NB4 (cell line): Measurements from ENCODE around the gene MTAP.

Experiments used
- DNase-seq: peaks from one replicate; pipeline ENCODE4 v3.0.0; 2010; ENCODE audit warnings: low read depth
- H3K4me3 ChIP-seq: one replicate; pipeline ENCODE4 v1.5.1; 2011; ENCODE audit warnings: mild to moderate bottlenecking, low read depth, low read length, moderate library complexity
- MYC ChIP-seq: IDR thresholded peaks from 2 replicates; pipeline ENCODE4 v1.6.1; 2011; ENCODE audit warnings: low read depth, low read length
- POLR2A ChIP-seq: IDR thresholded peaks from 2 replicates; pipeline ENCODE4 v1.6.1; 2011; ENCODE audit warnings: mild to moderate bottlenecking; ENCODE audit not compliant: insufficient read length; ENCODE audit errors: extremely low read depth
- TF ChIP-seq, protein P1 (sequence below): IDR thresholded peaks from 2 replicates; pipeline ENCODE4 v1.6.1; 2011; ENCODE audit warnings: low read depth, low read length
- TF ChIP-seq, protein P2 (sequence below): IDR thresholded peaks from one replicate; pipeline ENCODE4 v1.5.1; 2012; ENCODE audit warnings: low read depth, low read length

Gene MTAP

GRCh38 chr9:21802418-21803000 is at the start of gene MTAP:
TSS of gene MTAP (plus strand) at chr9:21802636. CDS start at chr9:21802749, 113 bp downstream.
- TF ChIP-seq MYC (no peak), POLR2A (no peak)
- TF ChIP-seq, protein P1, sequence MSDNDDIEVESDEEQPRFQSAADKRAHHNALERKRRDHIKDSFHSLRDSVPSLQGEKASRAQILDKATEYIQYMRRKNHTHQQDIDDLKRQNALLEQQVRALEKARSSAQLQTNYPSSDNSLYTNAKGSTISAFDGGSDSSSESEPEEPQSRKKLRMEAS: no peak
- TF ChIP-seq, protein P2, sequence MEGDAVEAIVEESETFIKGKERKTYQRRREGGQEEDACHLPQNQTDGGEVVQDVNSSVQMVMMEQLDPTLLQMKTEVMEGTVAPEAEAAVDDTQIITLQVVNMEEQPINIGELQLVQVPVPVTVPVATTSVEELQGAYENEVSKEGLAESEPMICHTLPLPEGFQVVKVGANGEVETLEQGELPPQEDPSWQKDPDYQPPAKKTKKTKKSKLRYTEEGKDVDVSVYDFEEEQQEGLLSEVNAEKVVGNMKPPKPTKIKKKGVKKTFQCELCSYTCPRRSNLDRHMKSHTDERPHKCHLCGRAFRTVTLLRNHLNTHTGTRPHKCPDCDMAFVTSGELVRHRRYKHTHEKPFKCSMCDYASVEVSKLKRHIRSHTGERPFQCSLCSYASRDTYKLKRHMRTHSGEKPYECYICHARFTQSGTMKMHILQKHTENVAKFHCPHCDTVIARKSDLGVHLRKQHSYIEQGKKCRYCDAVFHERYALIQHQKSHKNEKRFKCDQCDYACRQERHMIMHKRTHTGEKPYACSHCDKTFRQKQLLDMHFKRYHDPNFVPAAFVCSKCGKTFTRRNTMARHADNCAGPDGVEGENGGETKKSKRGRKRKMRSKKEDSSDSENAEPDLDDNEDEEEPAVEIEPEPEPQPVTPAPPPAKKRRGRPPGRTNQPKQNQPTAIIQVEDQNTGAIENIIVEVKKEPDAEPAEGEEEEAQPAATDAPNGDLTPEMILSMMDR: no peak
- no peak for DNase-seq
- H3K4me3 ChIP-seq: no peak within 1 kb of the TSS

GRCh38 chr9:21753523-21753922 is 48.9 kb upstream of the MTAP start:
- TF ChIP-seq POLR2A (no peak), MYC (no peak)
- TF ChIP-seq, protein P1: no peak
- TF ChIP-seq, protein P2: no peak
- no peak for DNase-seq
- no peak overlapping the region for H3K4me3 ChIP-seq

GRCh38 chr9:21754741-21755140 is 47.7 kb upstream of the MTAP start:
- no peak for DNase-seq
- TF ChIP-seq POLR2A: no peak
- TF ChIP-seq, protein P2: no peak
- no peak for TF ChIP-seq MYC
- TF ChIP-seq, protein P1: no peak
- no peak overlapping the region for H3K4me3 ChIP-seq

DNA sequence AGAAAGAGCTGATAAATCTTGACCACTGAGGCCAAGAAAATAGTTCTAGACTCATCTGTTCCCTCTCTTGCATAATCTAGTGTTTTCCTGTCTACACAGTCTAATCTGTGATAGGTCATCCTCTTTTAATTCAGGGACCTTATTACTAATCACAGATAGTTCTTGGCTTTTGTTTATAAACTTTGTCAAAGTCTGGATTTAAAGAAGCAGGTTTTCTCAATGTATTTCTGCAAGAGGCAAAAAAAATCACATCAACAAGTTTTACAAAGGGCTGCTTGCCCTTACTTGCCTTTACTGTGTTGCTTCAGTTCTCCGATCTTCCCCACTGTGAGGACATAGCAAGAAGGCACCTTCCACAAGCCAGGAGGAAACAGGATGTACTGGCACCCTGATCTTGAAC is 43.9 kb upstream of the MTAP start:
- TF ChIP-seq POLR2A (no peak), MYC (no peak)
- TF ChIP-seq, protein P2: no peak
- TF ChIP-seq, protein P1: no peak
- no peak overlapping the region for H3K4me3 ChIP-seq
- DNase-seq: no peak

GRCh38 chr9:21761309-21761901 is 41.0 kb upstream of the MTAP start:
- TF ChIP-seq MYC (no peak), POLR2A (no peak)
- TF ChIP-seq, protein P1: no peak
- TF ChIP-seq, protein P2: no peak
- no peak for DNase-seq
- H3K4me3 ChIP-seq: no peak overlapping the region
